Measurements from ENCODE around the gene NPTX2.

Gene NPTX2

GRCh38 chr7:98664882-98665281 is 47.8 kb downstream of the NPTX2 start:
- TF ChIP-seq CTCF (conservative IDR thresholded peaks at IDR 0.05; ENCODE audit: low read depth, low read length), result no peak
- no peak for DNase-seq (ENCODE audit: low read depth)
- H3K4me3 ChIP-seq (ENCODE audit: low read length), result no peak overlapping the region

GRCh38 chr7:98668255-98668654 is 51.2 kb downstream of the NPTX2 start:
- DNase-seq (ENCODE audit: low read depth), result no peak
- no peak overlapping the region for H3K4me3 ChIP-seq (ENCODE audit: low read length)
- no peak for TF ChIP-seq CTCF (conservative IDR thresholded peaks at IDR 0.05; ENCODE audit: low read depth, low read length)

- no peak for DNase-seq (ENCODE audit: low read depth)
- no peak for TF ChIP-seq CTCF (conservative IDR thresholded peaks at IDR 0.05; ENCODE audit: low read depth, low read length)
- H3K4me3 ChIP-seq (ENCODE audit: low read length), result no peak overlapping the region
These were observed 52.4 kb downstream of the NPTX2 start for GRCh38 chr7:98669329-98670000.

- DNase-seq (ENCODE audit: low read depth), result no peak
- H3K4me3 ChIP-seq (ENCODE audit: low read length), result no peak overlapping the region
These were observed 53.1 kb downstream of the NPTX2 start for GRCh38 chr7:98670186-98670585.

GRCh38 chr7:98671733-98672331 is 54.7 kb downstream of the NPTX2 start:
- DNase-seq (ENCODE audit: low read depth), result no peak
- no peak overlapping the region for H3K4me3 ChIP-seq (ENCODE audit: low read length)
- TF ChIP-seq CTCF (conservative IDR thresholded peaks at IDR 0.05; ENCODE audit: low read depth, low read length), result no peak

More at GRCh38 chr7:98670186-98670585, 53.1 kb downstream of the NPTX2 start:
- TF ChIP-seq CTCF (conservative IDR thresholded peaks at IDR 0.05; ENCODE audit: low read depth, low read length), result no peak

- no peak for DNase-seq (ENCODE audit: low read depth)
- TF ChIP-seq CTCF (conservative IDR thresholded peaks at IDR 0.05; ENCODE audit: low read depth, low read length), result no peak
- H3K4me3 ChIP-seq (ENCODE audit: low read length), result no peak overlapping the region
These were observed 57.4 kb downstream of the NPTX2 start for GRCh38 chr7:98674461-98674860.

GRCh38 chr7:98674881-98675280 is 57.8 kb downstream of the NPTX2 start:
- no peak for DNase-seq (ENCODE audit: low read depth)
- TF ChIP-seq CTCF (conservative IDR thresholded peaks at IDR 0.05; ENCODE audit: low read depth, low read length), result no peak
- H3K4me3 ChIP-seq (ENCODE audit: low read length), result no peak overlapping the region
